Hindlimb muscle (tissue), 1 donor: ENCODE results near the gene CERT1. TPM values are rescaled to one million over a fixed set of nuclear protein-coding genes. Genes with fewer than 3 reads are reported as not detected.

Experiments
- DNase-seq: peaks from one replicate; pipeline ENCODE4 v3.0.0-alpha.2; 2013
- polyA plus RNA-seq: library from polyadenylated mRNA; unstranded; fragments of 120-200 nt; gene quantifications from one replicate; pipeline ENCODE4 v1.2.1, GENCODE V29; 2013; ENCODE audit not compliant: insufficient read length

Gene CERT1
- polyA plus RNA-seq, 1 donor = 34.0 TPM

DNA sequence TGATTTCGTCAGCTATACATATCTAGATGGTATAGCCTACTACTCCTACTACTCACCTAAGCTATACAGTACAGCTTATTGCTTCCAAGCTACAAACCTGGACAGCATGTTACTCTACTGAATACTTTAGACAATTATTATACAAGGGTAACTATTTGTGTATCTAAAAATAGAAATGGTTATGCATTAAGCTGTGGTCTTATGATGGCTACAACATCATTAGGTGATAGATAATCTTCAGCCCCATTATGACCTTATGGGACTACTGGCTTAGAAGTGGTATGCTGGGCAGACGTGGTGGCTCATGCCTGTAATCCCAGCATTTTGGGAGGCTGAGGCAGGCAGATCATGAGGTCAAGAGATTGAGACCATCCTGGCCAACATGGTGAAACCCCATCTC lies 40.2 kb downstream of the CERT1 start:
- DNase-seq = no peak

DNA sequence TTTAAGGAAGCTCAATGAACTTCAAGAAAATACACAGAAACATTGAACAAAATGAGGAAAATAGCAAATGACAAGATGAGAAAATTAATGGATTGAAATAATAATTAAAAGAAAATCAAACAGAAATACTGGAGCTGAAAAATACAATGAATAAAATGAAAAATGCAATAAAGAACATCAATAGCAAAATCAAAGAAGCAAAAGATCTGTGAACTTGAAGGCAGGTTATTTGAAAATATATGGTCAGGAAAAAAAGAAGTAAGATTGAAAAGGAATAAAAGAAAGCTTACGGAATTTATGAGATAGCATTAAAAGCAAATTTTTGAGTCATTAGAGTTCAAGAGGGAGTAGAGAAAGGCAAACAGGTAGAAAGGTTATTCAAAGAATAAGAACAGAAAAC lies 42.4 kb downstream of the CERT1 start:
- DNase-seq = no peak

DNA sequence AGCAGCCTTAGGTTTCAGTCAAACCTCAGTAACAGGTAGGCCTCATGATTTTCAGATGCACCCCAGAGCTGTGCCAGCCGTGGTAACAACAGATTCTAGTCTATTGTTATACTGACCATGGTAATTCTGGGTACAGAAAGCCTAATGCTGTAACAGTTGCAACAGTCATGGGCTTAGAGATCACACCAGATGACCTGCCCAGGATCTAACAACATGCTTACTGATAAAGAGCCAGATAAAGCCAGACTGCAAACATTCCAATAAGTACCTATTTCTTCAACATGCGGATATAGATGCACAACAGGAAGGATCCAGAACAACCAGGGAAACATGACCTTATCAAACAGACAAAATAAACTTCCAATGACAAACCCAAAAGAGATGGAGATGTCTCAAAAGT lies 42.8 kb downstream of the CERT1 start:
- no peak for DNase-seq

DNA sequence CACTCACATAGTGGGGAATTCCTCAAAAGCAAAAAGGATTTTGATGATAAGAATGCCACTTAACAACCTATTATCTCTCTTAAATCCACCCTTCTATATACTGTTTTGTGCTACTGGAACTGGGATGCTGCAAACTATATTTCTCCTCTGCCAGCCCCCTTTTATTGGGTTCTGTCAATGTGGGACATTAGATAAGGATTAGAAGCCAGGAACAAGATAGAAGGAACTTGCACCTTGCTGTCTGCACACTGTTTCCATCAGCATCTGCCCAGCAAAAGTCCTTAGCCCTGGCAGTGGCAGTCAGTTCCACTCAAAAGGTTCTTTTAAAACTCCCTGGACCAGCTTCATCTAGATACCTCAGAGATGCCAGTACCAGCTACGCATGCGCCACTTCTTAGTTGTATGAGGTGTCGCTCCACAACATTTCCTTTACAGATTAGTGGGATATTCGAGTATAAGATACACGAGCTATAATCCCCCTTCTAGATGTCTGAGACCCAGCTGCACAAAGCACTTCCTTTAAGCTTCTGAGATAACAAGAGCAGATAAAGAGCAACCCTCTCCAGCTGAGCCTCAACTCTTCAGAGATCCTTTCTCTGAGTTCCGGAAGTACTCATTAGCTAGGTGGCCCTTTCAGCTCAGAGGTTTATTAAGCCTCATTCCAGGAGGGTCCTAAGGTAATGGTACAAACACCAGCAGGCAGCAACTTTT lies 45.3 kb downstream of the CERT1 start:
- no peak for DNase-seq

DNA sequence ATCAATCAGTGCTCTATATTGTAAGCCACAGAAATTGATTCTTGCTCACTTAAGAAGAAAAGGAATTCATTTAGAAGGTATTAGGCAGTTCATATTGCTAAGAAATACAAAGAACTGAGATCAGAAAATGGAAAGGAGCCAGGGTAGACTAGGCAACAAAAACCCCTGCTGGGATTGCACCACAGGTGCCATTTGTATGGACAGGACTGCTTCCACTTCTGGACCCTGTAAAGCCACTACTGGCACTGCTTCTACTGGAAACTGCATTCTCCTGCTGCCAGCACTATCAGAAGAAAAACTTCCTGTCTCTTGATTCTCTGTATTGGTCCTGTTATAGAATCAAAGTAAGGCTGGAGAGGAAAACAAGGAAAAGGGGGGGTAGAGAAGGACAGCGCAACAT lies 45.9 kb downstream of the CERT1 start:
- DNase-seq = no peak

DNA sequence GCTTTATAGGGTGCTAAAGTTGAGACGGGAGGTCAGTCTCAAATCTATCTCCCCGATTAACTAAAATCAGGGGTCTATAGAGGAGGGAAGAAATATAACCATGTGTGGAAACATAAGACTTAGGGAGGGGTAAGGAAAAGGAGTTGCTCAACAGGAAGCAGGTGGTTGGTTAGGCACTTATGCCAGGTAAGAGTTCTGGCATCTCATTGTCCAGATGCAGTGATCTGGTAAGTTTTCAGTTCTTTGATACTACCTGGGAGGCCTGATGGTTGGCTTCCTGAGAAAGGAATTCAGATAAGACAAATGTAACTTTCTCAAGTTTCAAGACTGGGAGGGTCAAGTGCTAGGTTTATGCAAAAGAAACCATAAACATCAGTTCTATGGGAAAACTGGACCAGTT lies 47.7 kb downstream of the CERT1 start:
- no peak for DNase-seq

DNA sequence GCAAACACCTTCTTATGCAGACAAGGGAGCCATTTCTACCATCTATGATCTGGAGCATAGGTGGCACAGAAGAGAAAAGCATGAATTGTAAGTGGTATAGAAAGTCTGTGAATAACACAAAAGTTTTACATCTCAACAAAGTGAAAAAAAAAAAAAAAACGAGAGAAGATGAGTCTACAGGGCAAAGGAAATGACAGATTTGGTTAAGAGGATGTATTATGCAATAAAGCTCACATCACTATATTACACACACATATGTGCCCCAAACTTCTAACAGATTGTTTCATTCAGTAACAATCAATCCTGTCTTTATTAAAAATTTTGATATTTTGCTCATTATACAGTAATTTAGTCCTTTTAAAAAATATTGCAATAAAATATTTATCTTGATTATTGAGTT lies 49.8 kb downstream of the CERT1 start:
- DNase-seq = no peak

DNA sequence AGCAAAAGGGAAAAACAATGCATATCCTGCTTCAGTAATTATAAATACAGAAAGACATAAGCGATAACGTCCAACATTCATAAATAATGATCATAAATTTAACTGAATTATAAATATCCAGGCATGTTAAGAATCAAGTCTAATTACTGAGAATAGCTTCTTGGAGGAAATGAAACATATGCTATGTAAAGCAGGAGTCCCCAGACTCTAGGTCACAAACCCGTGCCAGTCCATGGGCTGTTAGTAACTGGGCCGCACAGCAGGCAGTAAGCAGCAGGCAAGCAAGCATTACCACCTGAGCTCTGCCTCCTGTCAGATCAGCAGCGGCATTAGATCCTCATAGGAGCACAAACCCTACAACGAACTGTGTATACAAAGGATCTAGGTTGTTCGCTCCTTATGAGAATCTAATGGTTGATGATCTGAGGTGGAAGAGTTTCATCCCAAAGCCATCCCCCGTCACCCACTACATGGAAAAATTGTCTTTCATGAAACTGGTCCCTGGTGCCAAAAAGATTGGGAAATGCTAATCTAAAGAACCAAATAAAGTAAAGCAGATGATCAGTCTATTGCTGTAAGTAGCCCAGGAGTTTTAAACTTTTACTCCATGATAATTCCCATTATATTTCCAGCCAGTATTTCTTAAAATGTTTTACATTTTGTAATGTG lies 50.4 kb downstream of the CERT1 start:
- no peak for DNase-seq

DNA sequence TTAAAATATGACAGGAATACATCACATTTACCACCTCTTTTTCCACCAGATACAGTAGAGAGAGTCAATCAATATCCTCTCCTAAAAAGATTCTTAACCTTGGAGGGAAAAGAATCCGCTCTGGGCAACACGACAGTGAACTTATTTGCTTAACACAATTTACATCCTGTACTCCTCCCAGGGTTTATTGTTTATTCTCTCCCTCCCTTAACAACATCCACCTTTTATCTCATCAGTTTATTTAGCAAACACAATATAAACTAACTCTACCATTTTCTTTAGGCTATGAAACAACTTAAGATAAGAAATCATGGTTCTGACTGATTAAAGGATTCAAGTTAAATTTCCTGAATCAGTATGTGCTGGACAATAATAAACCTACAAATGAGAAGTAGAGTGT lies 50.9 kb downstream of the CERT1 start:
- DNase-seq = no peak

DNA sequence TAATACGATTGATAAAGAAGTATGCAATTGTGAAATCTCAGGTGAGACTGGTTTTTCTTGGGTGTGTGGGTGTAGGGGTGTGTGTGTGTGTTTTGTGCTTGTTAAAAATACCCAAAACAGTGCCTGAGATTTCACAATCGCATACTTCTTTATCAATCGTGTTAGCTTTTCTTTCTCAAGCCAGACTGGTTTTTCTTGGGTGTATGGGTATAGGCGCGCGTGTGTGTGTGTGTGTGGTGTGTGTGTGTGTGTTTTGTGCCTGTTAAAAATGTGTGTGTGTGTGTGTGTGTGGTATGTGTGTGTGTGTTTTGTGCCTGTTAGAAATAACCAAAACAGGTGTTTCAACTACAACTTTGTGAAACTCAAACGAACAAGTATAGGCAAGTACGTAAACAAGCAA lies 53.7 kb downstream of the CERT1 start:
- DNase-seq = no peak

DNA sequence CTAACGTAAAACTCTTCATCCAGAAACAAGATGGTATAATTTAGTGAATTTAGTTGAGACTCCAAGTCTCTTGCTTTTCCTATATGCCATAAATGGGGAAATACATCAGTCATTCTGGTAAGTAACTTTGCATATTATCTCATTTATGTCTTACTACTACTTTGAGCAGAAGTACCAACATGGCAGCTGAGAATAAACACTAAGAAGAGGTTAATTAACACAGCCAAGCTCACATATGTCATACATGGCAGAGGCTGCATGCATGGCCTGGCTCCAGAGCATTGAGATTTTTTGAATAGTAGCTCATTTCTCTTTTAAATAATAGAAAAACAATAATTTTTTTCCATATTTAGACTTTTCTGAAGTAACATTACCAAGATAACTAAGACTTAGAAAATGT lies 54.3 kb downstream of the CERT1 start:
- DNase-seq = no peak

DNA sequence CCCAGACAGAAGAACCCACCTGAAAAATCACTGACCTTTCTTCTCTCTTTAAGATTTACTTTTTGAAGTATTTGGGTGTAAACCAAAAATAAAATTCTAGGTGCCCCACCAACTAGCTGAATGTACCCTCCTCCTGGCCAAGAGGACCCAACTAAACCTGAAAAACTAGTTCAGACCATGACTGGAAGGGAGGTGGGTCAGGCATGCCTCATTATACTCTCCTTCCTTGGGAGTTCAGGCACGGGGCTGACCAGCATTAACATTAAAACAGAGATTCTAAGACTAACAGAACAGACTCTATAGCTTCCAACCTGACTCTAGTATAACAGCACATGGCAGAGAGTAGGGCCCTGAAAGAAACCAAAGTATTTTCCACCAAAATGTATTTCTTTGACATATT lies 61.4 kb downstream of the CERT1 start:
- no peak for DNase-seq

DNA sequence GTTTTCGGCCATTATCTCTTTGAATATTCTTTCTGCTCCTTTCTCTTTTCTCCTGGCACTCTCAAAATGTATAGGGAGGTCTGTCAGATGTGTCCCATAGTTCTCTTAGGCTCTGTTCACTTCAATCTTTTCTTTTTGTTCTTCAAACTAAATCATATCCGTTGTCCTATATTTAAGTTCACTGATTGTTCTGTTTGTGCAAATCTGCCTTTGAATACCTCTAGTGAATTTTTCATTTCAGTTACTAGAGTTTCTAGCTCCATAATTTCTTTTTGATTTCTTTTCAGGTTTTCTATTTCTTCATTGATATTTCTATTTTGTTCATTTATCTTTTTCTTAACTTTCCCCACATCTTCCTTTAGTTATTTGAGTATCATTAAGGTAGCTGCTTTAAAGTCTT lies 65.4 kb downstream of the CERT1 start:
- DNase-seq = no peak

DNA sequence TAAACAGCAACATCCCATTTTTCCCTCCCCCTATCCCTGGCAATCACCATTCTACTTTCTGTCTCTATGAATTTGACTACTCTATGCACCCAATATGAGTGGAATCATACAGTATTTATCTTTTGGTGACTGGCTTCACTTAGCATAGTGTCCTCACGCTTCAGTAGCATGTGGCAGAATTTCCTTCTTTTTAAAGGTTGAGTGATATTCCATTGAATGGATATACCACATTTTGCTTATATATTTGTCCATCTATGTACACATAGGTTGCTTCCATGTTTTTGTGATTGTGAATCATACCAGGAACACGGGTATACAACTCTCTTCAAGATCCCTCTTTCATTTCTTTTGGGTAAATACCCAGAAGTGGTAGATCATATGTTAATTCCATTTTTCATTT lies 69.9 kb downstream of the CERT1 start:
- no peak for DNase-seq

DNA sequence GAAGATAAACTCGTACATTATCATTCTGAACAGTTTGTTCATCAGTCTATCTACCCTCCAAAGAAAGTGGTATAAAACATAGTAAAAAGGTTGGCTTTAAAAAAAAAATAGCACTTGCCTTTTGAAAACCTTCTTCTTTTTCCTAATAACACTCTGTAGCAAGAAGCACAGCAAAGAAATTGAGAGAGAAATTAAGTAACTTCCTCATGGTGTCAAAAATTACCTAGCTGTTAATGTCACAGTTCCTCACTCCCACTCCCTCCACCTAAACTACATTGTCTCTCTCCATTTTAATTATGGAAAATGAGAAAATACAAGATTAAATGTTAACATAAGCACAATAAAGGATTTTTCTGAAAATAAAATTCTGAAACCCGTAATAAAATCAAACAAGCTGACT lies 72.2 kb downstream of the CERT1 start:
- DNase-seq = no peak

DNA sequence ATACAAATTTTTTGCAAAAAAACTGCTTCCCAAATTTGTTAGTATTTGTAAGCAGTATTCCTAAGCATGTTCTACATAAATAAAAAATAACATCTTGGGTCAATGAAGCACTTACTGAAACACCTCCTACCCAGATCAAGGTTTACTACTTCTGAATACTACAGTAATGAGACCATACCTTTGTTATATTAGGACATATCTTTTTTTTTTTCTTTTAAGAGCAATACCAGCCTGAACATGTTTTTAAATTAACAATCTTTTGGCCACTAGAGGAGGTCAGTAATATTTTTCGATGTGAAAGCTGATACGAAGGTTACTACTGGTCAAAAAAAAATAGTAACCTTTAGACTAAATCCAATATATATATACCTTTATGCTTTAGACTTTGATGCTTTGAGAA lies 72.7 kb downstream of the CERT1 start:
- no peak for DNase-seq

DNA sequence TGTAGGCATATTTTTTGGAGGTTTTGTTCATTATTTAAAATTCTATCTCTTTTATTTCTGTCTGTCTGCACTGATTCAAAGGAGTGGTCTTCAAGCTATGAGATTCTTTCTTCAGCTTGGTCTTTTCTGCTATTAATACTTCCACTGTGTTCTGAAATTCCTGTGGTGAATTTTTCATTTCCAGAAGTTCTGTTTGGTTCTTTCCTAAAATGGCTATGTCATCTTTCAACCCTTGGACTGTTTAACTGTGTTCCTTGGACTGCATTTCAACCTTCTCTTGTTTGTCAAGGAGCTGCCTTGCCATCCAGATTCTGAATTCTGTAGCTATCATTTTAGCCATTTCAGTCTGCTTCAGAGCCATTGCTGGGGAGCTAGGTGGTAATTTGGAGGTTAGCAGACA lies 76.3 kb downstream of the CERT1 start:
- DNase-seq = no peak

DNA sequence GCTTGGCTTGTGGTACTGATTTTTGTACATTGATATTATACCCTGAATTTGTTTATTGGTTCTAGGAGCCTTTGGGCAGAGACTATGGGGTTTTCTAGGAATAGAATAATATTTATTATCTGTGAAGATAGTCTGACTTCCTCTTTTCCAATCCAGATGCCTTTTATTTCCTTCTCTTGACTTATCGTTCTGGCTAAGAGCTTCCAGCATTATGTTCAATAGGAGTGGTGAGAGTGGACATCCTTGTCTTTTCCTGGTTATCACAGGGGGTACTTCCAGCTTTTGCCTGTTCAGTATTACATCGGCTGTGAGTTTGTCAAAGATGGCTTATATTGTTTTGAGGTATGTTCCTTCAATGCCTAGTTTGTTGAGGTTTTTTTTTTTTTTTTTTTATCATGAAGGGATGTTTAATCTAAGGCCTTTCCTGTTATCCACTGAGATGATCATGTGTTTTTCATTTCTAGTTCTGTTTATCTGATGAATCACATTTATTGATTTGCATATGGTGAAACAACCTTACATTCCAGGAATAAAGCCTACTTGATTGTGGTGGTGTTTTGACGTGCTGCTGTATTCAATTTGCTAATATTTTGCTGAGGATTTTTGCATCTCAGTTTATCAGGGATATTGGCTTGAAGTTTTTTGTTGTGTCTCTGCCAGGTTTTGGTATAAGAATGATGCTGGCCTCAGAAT lies 77.5 kb downstream of the CERT1 start:
- DNase-seq = no peak

DNA sequence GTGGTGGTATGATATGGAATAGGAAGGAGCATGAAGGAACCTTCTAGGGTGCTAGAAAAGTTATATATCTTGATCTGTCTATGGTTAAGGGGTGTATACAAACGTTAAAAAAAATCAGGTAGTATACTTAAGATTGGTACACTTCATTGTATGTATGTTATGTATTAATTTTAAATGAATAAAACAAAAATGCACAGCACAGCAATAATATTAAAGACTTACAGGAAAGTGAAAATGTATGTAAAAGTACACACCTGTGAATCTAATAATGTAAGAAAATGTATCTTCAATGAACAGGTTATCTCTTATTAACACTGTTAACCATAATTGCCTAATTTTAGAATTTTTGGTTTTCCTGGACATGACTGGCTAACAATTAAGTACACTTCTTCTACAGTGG lies 97.2 kb downstream of the CERT1 start:
- no peak for DNase-seq

DNA sequence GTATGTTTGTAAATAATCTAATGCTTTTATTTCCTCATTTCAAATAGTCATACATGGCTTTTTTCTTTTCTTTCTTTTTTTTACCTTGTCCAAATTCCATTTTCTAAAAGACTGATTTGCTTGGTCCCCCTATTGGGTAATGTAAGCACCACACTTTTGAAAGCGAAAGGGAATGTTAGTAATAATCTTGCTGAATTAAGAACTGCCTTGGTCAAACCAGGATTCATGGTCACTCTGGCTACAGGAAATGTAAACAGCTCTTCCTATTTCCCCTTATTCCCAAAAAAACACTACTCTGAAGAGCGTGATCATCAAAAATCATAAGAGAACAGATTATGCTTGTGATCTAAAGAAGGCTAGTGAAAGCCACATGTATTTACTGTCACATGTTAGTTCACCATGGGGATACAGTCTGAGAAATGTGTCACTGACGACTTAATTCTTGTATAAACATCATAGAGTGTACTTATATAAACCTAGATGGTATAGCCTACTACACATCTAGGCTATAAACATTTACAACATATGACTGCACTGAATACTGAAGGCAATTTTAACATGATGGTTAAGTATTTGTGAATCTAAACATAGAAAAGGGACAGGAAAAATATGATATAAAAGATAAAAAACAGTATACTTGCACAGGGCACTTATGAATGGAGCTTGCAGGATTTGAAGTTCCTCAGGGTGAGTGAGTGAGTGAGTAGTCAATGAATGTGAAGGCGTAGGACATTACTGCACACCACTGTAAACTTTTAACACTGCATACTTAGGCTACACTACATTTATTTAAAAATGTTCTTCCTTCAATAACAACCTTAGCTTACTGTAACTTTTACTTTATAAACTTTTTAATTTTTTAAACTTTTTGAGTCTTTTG lies 99.1 kb downstream of the CERT1 start:
- DNase-seq = no peak

DNA sequence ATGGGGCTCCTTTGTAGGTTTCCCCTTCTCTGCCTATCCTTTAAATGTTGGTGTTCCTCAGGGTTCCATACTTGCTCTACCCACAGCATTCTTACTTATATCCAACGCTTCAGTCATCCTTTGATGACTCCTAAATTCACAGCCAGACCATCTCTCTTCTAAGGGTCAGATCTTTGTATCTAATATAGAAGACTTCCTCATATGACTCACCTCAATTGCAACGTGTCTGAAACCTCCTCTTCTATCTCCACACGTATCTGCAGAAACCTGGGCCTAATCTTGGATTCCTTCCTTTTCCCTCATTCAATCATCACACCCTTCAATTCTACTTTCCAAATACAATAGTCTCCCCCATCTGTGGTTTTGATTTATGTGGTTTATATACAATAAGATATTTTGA lies 106.1 kb downstream of the CERT1 start:
- no peak for DNase-seq

DNA sequence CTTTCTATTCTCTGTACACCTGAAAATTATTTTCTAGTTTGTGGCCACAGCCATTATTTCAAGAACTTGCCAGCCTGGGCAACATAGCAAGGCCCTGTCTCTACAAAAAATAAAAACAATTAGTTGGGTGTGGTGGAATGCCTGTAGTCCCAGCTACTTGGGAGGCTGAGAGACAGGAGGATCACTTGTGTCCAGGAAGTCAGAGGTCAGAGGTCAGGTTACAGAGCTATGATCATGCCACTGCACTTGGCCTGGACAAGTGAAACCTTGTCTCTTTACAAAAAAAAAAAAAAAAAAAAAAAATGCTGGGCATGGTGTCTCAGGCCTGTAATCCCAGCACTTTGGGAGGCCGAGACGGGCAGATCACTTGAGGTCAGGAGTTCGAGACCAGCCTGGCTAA lies 116.2 kb downstream of the CERT1 start:
- DNase-seq = no peak

DNA sequence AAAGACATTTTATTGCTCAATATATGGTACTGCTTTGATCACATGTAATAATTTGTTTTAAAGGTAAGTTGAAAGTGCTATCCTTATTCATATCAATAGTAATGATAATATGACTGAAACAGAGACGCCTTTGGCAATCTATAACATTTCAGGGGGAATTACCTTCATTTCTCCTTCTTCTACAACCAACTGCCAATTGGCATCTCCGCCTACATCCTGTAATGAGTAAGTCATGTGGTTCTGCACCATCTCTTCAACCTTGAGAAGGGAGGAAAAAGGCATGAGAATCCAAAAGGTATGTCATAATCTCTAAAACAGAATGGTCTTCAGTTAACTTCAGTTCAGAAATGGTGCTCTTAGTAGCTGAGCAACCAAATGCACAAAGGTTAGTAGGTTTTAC lies 122.0 kb downstream of the CERT1 start:
- no peak for DNase-seq
